DMS 273 treated with DMSO at 0.1 percent for 48 hours (cell line): ENCODE measurements around the gene LSAMP.
A peak's percentile ranks its signal among the peaks of the same experiment; 100 is the strongest.
"Not testable (repeated sequence)": the region's sequence is repeated elsewhere in the genome, so short reads cannot be mapped to it uniquely, and the experiment has no call there.

Experiments
- DNase-seq: peaks from one replicate; lab custom pipeline; 2025; lab: John Stamatoyannopoulos, UW

The LSAMP gene

DNA sequence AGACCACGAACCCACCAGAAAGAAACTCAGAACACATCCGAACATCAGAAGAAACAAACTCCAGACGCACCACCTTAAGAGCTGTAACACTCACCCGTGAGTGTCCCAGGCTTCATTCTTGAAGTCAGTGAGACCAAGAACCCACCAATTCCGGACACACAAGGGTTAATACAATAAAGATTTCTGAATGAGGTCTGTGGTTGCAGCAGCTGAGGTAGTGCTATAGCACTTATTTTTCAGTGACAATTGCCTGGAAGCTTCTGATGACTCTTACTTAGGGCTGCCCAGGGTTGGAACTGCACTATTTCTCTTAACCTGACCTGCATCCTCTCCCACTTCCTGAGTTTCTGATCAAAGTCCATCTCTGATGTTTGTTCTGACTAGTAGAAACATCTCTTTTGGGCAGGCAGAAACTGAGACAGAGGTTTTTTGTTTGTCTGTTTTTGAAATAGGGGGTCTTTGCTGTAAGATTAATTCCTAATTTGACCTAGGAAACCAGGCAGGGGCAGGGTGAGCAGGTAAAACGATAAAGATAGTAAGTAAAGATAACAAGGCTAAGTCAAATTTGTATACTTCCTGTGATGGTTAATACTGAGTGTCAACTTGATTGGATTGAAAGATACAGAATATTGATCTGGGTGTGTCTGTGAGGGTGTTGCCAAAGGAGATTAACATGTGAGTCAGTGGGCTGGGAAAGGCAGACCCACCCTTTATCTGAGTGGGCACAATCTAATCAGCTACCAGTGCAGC lies 652.9 kb downstream of the LSAMP start:
- DNase-seq: no peak

GRCh38 chr3:115791271-115792153 lies 653.8 kb downstream of the LSAMP start:
- not testable (repeated sequence) for DNase-seq

DNA sequence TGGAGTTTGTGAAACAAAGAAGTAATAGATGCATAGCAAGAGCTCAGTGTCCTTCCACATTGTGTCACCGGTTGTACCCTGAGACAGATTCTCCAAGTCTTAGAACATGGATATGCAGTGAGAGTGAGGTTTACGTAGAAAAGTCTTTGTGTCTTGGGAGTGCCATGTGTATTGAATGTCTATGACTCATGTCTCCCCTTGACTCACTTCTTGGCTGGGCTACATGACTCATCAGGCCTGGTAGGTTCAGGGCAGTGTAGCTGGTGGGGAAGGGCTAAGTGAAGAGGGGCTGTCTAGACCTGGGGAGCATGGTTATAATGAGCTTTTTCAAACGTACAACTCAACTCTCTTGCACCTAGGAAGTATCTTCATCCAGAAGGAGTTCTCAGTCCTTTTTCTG lies 654.5 kb downstream of the LSAMP start:
- no peak for DNase-seq

- DNase-seq: no peak
Observed at GRCh38 chr3:115789481-115789880, 655.8 kb downstream of the LSAMP start.

DNA sequence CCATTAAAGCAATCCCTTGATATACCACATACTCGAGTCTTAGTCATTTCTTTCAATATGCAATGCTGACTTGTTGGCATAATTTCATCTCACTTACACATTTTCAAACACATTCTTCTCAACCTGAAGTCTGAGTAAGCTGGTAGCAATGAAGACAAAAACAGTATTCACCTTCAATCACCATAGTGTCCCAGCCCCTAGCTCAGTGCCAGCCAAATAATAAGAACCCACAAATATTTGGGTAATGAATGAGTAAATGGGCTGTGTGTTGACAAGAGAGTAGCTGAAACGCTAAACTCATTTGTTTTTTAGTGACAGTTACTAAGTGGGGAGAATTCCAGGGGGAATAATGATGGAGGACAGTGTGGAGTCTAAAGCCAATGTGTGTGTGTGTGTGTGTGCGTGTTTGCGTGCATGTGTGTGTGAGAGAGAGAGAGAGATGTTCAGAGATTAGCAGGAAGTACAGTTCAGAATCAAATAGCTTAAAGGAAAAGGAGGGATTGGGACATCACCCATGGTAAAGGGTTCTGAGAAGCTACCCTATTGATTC lies 656.3 kb downstream of the LSAMP start:
- no peak for DNase-seq

- no peak for DNase-seq
Observed at GRCh38 chr3:115787818-115788217, 657.5 kb downstream of the LSAMP start.

DNA sequence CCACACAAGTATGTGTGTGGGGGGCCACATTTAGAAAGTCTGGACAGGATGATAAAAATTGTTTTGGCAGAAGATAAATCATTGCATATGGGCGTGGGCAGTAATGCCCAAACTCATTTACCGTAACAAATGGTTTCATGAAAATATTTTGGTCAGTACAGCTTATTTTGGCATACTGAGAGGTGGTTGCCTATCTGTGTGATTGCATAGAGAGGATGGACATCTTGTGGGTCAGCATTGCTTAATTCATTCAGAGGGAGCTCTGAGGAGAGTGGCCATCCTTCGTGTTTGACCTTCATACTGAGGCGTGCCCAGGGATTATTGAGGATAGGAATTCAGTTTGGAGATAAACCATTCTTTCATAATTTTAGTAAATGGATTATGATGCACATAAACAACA lies 659.5 kb downstream of the LSAMP start:
- DNase-seq: no peak

DNA sequence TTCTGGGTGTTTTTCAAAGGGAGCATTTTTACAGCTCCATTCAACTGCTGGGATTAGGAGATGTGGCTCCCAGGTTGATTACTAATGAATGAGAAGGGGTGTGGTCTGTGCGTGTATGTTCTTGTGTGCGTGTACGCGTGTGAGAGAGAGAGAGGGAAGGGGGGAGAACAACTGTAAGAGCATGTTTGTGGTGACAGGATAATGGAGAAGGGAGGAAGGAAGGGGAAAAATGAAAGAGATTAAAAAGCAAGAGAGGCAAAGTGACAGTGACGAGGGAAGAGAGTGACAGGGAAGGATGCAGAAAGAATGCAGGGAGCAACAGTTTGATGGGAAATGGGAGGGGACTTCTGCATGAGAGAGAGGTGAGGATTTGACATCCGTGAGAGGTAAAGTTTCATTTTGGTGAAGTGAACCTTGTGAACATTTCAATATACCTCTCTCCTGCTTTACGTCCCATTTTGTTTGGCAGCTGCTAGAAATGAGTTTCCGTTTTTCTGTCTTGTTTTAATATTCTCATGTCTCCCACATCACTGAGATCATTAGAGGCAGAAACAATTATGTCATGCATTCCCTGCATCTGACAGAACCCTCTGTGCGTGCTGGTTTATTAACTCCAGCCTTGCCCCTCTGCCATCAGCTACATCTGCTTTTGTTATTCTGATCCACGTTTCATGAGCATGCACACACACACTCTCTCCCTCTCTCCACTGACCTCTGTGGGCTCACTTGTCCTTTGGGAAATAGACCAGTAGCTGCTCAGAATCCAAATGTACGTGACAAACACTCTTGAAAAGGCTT lies 660.3 kb downstream of the LSAMP start:
- no peak for DNase-seq

- peak; percentile 96 for DNase-seq
Observed at GRCh38 chr3:115783938-115784738, 661.1 kb downstream of the LSAMP start.

- DNase-seq: not testable (repeated sequence)
Observed at GRCh38 chr3:115783426-115783825, 661.9 kb downstream of the LSAMP start.

DNA sequence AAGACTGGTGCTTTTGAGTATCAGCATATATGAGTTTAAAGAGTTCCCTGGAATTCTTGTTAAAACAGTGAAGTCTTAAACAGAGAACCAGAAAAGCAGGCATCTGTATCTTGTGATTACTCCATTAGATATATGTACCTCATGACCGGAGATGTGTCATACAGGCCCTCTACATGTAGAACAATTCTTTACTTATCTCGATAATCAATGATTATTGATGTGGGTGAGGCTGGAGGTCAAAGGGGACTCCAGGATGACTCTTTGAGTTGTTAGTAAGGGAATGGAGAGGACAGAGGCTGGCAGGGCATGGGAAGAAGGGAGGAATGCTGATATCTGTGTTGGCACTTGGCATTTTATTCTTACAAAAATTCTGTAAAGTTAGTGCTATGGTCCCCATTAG lies 666.3 kb downstream of the LSAMP start:
- no peak for DNase-seq

DNA sequence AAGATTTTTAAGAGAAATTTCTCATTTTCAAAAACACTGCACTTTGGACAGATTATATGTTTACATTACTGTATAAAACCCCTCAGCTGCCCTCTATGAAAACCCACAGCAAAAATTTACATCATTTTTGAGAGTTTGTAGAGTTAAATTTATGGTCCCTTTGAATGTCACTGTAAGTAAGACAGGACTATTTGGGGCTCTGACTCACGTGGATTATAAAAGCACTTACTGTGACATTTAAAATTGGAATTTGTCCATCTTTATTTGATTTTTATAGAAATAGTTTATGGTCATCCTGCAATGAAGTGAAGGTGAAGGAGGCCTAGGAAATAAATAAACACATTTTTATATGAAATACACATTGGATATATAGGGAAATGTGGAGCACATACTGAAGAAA lies 672.3 kb downstream of the LSAMP start:
- no peak for DNase-seq

- DNase-seq: no peak
Observed at GRCh38 chr3:115768661-115769060, 676.6 kb downstream of the LSAMP start.

DNA sequence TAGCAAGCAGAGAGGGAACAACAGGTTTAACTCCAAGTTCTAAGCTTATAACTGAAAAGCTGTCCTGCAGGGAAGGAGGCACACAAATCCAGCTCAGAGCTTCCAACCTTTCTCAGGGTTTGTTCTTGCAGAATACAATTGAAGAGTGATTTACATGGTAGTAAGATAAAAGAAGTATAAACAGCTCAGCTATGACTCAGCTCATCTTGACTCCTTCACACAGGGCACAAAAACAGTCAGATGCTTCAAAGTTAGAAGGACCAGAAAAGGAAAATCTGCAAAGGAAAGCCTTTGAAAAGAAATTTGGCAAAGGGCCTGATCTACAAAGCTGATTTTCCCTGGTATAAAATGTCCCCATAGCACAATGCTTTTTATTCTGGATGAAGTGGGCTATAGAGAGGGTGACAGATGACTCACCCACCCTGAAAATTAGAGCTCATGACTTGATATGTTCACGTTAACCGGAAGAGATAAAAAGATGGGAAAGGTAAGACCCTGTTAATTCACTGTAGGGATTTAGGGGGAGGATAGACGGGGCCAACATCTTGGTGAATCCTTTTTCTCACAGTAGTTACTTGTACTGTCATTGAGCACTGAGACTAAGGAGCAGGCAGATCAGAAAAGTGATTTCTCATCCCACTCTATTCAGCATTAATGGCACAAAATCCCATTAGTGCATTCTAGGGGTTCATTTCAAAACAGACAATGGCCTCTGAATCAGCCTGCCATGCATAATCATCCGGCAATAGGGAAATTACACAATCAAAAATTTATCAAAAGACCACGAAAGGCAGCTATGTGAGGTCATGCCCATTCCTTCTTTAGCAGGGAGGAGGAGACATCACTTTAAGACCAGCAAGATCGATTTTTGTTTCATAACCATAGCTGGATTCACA lies 678.5 kb downstream of the LSAMP start:
- DNase-seq: no peak

- DNase-seq: no peak
Observed at GRCh38 chr3:115761927-115762305, 683.4 kb downstream of the LSAMP start.

- no peak for DNase-seq
Observed at GRCh38 chr3:115760716-115761115, 684.6 kb downstream of the LSAMP start.

GRCh38 chr3:115758076-115758763 lies 687.1 kb downstream of the LSAMP start:
- DNase-seq: no peak

DNA sequence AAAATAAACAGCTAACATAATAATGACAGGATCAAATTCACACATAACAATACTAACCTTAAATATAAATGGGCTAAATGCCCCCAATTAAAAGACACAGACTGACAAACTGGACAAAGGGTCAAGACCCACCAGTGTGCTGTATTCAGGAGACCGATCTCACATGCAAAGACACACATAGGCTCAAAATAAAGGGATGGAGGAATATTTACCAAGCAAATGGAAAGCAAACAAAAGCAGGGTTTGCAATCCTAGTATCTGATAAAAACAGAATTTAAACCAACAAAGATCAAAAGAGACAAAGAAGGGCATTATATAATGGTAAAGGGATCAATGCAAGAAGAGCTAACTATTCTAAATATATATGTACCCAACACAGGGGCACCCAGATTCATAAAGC lies 692.3 kb downstream of the LSAMP start:
- DNase-seq: not testable (repeated sequence)
